SK-N-SH (cell line): ENCODE measurements around the gene NT5C3A. TPM values are rescaled to one million over a fixed set of nuclear protein-coding genes. Genes with fewer than 3 reads are reported as not detected.

Experiments
- CTCF ChIA-PET: fragments of 300-600, 350-600 bp; formaldehyde crosslinking; extraction: SDS; loops from one replicate; lab custom pipeline; 2021; lab: Yijun Ruan, JAX
- POLR2A ChIA-PET: fragments of 350-600 bp; sonication (Branson Sonifier 250); formaldehyde crosslinking; extraction: SDS; loops from one replicate; lab custom pipeline; 2020; ENCODE audit warnings: antibody characterized with exemption, inconsistent platforms; lab: Yijun Ruan, JAX
- DNase-seq: peaks from one replicate; pipeline ENCODE4 v3.0.0; 2012
- H2AFZ ChIP-seq: fragments of 200-600 bp; sonication (generic); 2 replicates; pipeline ENCODE4 v1.8.1; 2016; ENCODE audit warnings: antibody characterized with exemption, mild to moderate bottlenecking, low read depth
- H3F3A ChIP-seq: fragments of 200-600 bp; sonication (generic); replicated peaks from 2 replicates; pipeline ENCODE3; 2016; ENCODE audit warnings: antibody characterized with exemption, mild to moderate bottlenecking; ENCODE audit not compliant: insufficient read depth
- H3K27ac ChIP-seq, 2 experiments: fragments of 200-500 bp in 1 of 2; fragments of 200-600 bp in 1 of 2; sonication (Bioruptor generic) in 1 of 2; sonication (generic), shearing (Covaris generic) in 1 of 2; 2 replicates each; pipeline versions ENCODE4 v1.5.1 to v1.6.1; 2014 to 2016; ENCODE audit warnings: low read depth in 2 of 2, inconsistent platforms in 1 of 2, low read length in 1 of 2, mild to moderate bottlenecking in 1 of 2, mixed read lengths in 1 of 2
- H3K27me3 ChIP-seq: fragments of 200-600 bp; sonication (generic), shearing (Covaris generic); 2 replicates; pipeline ENCODE4 v1.6.1; 2016; ENCODE audit warnings: mixed run types; ENCODE audit not compliant: insufficient read depth
- H3K36me3 ChIP-seq, 2 experiments: fragments of 200-500 bp in 1 of 2; fragments of 200-600 bp in 1 of 2; sonication (Bioruptor generic) in 1 of 2; sonication (generic) in 1 of 2; replicated peaks in 1 of 2; 2 replicates each; pipeline versions ENCODE3 to v1.5.1; 2014 to 2016; ENCODE audit warnings: low read length in 1 of 2, mild to moderate bottlenecking in 1 of 2; ENCODE audit not compliant: insufficient read depth in 2 of 2, control insufficient read depth in 1 of 2
- H3K4me1 ChIP-seq, 2 experiments: fragments of 200-500 bp in 1 of 2; fragments of 200-600 bp in 1 of 2; sonication (Bioruptor generic) in 1 of 2; sonication (generic), shearing (Covaris generic) in 1 of 2; 2 replicates each; pipeline versions ENCODE4 v1.5.1 to v1.6.1; 2014 to 2016; ENCODE audit warnings: low read depth in 1 of 2, low read length in 1 of 2, mixed run types in 1 of 2; ENCODE audit not compliant: insufficient read depth in 2 of 2, control insufficient read depth in 1 of 2
- H3K4me2 ChIP-seq: fragments of 200-600 bp; sonication (generic), shearing (Covaris generic); 2 replicates; pipeline ENCODE4 v1.6.1; 2017; ENCODE audit warnings: mixed run types
- H3K4me3 ChIP-seq, 2 experiments: fragments of 200-500 bp in 1 of 2; fragments of 200-600 bp in 1 of 2; sonication (Bioruptor generic) in 1 of 2; sonication (generic), shearing (Covaris generic) in 1 of 2; 2 replicates each; pipeline versions ENCODE4 v1.5.1 to v1.8.1; 2014 to 2016; ENCODE audit warnings: low read depth in 2 of 2, inconsistent platforms in 1 of 2, low read length in 1 of 2, mild to moderate bottlenecking in 1 of 2, mixed read lengths in 1 of 2, moderate library complexity in 1 of 2
- H3K79me2 ChIP-seq: fragments of 200-600 bp; sonication (generic); 2 replicates; pipeline ENCODE4 v1.8.1; 2017; ENCODE audit warnings: mild to moderate bottlenecking; ENCODE audit not compliant: insufficient read depth
- H3K9ac ChIP-seq: fragments of 200-600 bp; sonication (generic); 2 replicates; pipeline ENCODE4 v1.6.1; 2017; ENCODE audit warnings: mixed run types
- H3K9me2 ChIP-seq: fragments of 200-600 bp; sonication (generic); 2 replicates; pipeline ENCODE4 v1.6.1; 2017; ENCODE audit warnings: mixed run types
- H3K9me3 ChIP-seq: fragments of 200-600 bp; sonication (generic); 2 replicates; pipeline ENCODE4 v1.6.1; 2017; ENCODE audit warnings: mixed run types, mild to moderate bottlenecking, moderate library complexity
- H4K20me1 ChIP-seq: fragments of 200-600 bp; sonication (generic); 2 replicates; pipeline ENCODE4 v1.6.1; 2017; ENCODE audit warnings: mild to moderate bottlenecking, mixed run types; ENCODE audit not compliant: insufficient read depth
- EP300 ChIP-seq, 2 experiments: IDR thresholded peaks; 2 replicates each; pipeline versions ENCODE4 v1.4.0 to v1.6.1; 2012; ENCODE audit warnings: borderline replicate concordance in 1 of 2, low read depth in 1 of 2, low read length in 1 of 2
- FOXJ3 ChIP-seq: sonication (generic); formaldehyde crosslinking; IDR thresholded peaks from 2 replicates; pipeline ENCODE4 v1.5.1; 2020; ENCODE audit warnings: mild to moderate bottlenecking, missing genetic modification reagents
- FOXM1 ChIP-seq: IDR thresholded peaks from 2 replicates; pipeline ENCODE4 v1.4.0; 2012; ENCODE audit warnings: low read depth, mild to moderate bottlenecking
- GABPA ChIP-seq: IDR thresholded peaks from 2 replicates; pipeline ENCODE4 v1.4.0; 2012; ENCODE audit warnings: low read depth, mild to moderate bottlenecking
- JUND ChIP-seq: IDR thresholded peaks from 2 replicates; pipeline ENCODE4 v1.4.0; 2012
- MXI1 ChIP-seq: IDR thresholded peaks from 2 replicates; pipeline ENCODE4 v1.6.1; 2012; ENCODE audit warnings: mild to moderate bottlenecking, low read depth, low read length, improper control_type of control experiment
- NFIC ChIP-seq: IDR thresholded peaks from 2 replicates; pipeline ENCODE4 v1.4.0; 2012; ENCODE audit warnings: borderline replicate concordance
- NRF1 ChIP-seq: IDR thresholded peaks from 2 replicates; pipeline ENCODE4 v1.6.1; 2012; ENCODE audit warnings: low read depth, mild to moderate bottlenecking, low read length
- POLR2AphosphoS5 ChIP-seq: IDR thresholded peaks from 2 replicates; pipeline ENCODE4 v1.6.1; 2012; ENCODE audit warnings: low read depth, low read length
- RAD21 ChIP-seq: IDR thresholded peaks from 2 replicates; pipeline ENCODE4 v1.6.1; 2012; ENCODE audit warnings: mild to moderate bottlenecking, low read length
- REST ChIP-seq: IDR thresholded peaks from 2 replicates; pipeline ENCODE4 v1.6.1; 2012; ENCODE audit warnings: mild to moderate bottlenecking, low read depth, low read length, moderate library complexity
- RFX5 ChIP-seq: IDR thresholded peaks from 2 replicates; pipeline ENCODE4 v1.6.1; 2012; ENCODE audit warnings: mild to moderate bottlenecking, improper control_type of control experiment, low read length
- SIN3A ChIP-seq: IDR thresholded peaks from 2 replicates; pipeline ENCODE4 v1.6.1; 2012; ENCODE audit warnings: low read depth, mild to moderate bottlenecking, low read length, moderate library complexity, borderline replicate concordance
- TCF12 ChIP-seq: IDR thresholded peaks from 2 replicates; pipeline ENCODE4 v1.4.0; 2012
- TEAD4 ChIP-seq: IDR thresholded peaks from 2 replicates; pipeline ENCODE4 v1.4.0; 2012; ENCODE audit warnings: mild to moderate bottlenecking, borderline replicate concordance; ENCODE audit not compliant: insufficient read depth
- USF2 ChIP-seq: fragments of 150-350 bp; IDR thresholded peaks from 2 replicates; pipeline ENCODE4 v1.6.1; 2017; ENCODE audit warnings: antibody characterized with exemption, low read length, low read depth, borderline replicate concordance
- WGBS: methylation state at CpG from one replicate; pipeline ENCODE4 v1.1.6; 2017; ENCODE audit warnings: low lambda C conversion rate; 5-methylcytosine and 5-hydroxymethylcytosine counted together
- polyA plus RNA-seq, 3 experiments: library from polyadenylated mRNA; depleted of rRNA; stranded (reverse); fragments of >200 nt; gene quantifications; 2 replicates each; pipeline ENCODE4 v1.2.3, GENCODE V29; 2012
- TF ChIP-seq, protein P1 (sequence below): fragments of 150-350 bp; IDR thresholded peaks from 2 replicates; pipeline ENCODE4 v1.6.1; 2016; ENCODE audit warnings: mild to moderate bottlenecking, low read depth, low read length
- TF ChIP-seq, protein P2 (sequence below): IDR thresholded peaks from 2 replicates; pipeline ENCODE4 v1.4.0; 2012; ENCODE audit warnings: low read depth, borderline replicate concordance
- TF ChIP-seq, protein P3 (sequence below): IDR thresholded peaks from 2 replicates; pipeline ENCODE4 v1.4.0; 2012; ENCODE audit warnings: low read depth, borderline replicate concordance

Gene NT5C3A
- polyA plus RNA-seq, 1 of the 3 experiments (the other 2 are of a cell fraction), result 13.2 TPM

DNA sequence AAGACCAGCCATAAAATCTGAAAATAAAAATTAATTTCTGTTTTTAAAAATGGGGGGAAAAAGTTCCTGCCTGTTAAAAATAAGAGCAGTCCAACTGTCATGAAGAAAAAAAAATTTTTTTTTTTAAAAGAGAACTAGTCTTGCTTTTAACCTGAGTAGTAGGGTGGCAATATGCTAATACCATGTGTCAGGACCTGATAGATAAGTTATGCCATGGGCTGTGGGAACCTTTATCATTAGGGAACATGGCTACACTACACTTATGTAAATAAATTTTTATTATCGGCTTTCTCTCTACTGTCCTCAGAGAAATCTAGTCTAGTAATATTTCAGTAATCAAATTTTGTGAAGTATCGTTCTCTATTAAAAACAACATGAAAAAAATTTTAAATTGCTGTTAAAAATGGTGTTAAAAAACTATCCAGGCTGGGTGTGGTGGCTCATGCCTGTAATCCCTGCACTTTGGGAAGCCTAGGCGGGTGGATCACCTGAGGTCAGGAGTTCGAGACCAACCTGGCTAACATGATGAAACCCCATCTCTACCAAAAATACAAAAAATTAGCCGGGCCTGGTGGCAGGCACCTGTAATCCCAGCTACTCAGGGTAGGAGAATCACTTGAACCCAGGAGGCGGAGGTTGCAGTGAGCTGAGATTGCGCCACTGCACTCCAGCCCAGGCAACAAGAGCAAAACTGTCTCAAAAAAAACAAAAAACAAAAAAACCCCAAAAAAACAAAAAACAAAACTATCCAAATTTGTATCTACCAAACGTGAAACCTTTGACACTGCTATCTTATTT is 20.7 kb downstream of the NT5C3A start:
- H4K20me1 ChIP-seq, result no peaks in the 10 kb centered on the region
- peaks cover 12% of the 10 kb centered on the region for H3F3A ChIP-seq
- peaks cover 99% of the 10 kb centered on the region for H3K79me2 ChIP-seq
- peaks cover 14 to 23% of the 10 kb centered on the region in 2 experiments; a peak in 3 of 4 replicates for H3K4me1 ChIP-seq
- H3K9ac ChIP-seq, result no peak overlapping the region
- DNase-seq, result no peak
- no peak overlapping the region for H3K4me2 ChIP-seq
- H3K9me2 ChIP-seq, result no peaks in the 10 kb centered on the region
- no peak overlapping the region for H3K27ac ChIP-seq
- H3K4me3 ChIP-seq, result no peak overlapping the region
- TF ChIP-seq FOXM1, result no peak
- TF ChIP-seq, protein P1, sequence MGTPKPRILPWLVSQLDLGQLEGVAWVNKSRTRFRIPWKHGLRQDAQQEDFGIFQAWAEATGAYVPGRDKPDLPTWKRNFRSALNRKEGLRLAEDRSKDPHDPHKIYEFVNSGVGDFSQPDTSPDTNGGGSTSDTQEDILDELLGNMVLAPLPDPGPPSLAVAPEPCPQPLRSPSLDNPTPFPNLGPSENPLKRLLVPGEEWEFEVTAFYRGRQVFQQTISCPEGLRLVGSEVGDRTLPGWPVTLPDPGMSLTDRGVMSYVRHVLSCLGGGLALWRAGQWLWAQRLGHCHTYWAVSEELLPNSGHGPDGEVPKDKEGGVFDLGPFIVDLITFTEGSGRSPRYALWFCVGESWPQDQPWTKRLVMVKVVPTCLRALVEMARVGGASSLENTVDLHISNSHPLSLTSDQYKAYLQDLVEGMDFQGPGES, result no peak
- no peak for TF ChIP-seq NRF1
- no peak for TF ChIP-seq EP300 (IDR thresholded peaks at IDR 0.05; ENCODE audit: borderline replicate concordance in 1 of 2, low read depth in 1 of 2, low read length in 1 of 2)
- TF ChIP-seq RAD21, result no peak
- TF ChIP-seq, protein P2, sequence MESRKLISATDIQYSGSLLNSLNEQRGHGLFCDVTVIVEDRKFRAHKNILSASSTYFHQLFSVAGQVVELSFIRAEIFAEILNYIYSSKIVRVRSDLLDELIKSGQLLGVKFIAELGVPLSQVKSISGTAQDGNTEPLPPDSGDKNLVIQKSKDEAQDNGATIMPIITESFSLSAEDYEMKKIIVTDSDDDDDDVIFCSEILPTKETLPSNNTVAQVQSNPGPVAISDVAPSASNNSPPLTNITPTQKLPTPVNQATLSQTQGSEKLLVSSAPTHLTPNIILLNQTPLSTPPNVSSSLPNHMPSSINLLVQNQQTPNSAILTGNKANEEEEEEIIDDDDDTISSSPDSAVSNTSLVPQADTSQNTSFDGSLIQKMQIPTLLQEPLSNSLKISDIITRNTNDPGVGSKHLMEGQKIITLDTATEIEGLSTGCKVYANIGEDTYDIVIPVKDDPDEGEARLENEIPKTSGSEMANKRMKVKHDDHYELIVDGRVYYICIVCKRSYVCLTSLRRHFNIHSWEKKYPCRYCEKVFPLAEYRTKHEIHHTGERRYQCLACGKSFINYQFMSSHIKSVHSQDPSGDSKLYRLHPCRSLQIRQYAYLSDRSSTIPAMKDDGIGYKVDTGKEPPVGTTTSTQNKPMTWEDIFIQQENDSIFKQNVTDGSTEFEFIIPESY, result no peak
- no peak for TF ChIP-seq MXI1
- no peak for TF ChIP-seq USF2
- TF ChIP-seq JUND, result no peak
- TF ChIP-seq GABPA, result no peak
- no peak for TF ChIP-seq SIN3A
- no peak for TF ChIP-seq POLR2AphosphoS5
- no peak for TF ChIP-seq NFIC
- TF ChIP-seq FOXJ3, result no peak
- TF ChIP-seq TEAD4, result no peak
- TF ChIP-seq RFX5, result no peak
- TF ChIP-seq TCF12, result no peak
- TF ChIP-seq, protein P3, sequence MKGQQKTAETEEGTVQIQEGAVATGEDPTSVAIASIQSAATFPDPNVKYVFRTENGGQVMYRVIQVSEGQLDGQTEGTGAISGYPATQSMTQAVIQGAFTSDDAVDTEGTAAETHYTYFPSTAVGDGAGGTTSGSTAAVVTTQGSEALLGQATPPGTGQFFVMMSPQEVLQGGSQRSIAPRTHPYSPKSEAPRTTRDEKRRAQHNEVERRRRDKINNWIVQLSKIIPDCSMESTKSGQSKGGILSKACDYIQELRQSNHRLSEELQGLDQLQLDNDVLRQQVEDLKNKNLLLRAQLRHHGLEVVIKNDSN, result no peak
- TF ChIP-seq REST, result no peak
- ChIA-PET CTCF (interaction anchor here (1.7 to 1.9 kb wide), 2 partner anchors 67 to 99 kb away, joined by 6 read pairs; partner anchors contain the start of gene RP9), POLR2A (no interaction called here)
- no peak overlapping the region for H2AFZ ChIP-seq
- H3K36me3 ChIP-seq, result no peaks in the 10 kb centered on the region
- no peaks in the 10 kb centered on the region for H3K27me3 ChIP-seq
- 96% methylated on average over 8 of the region's 8 CpGs for WGBS
- H3K9me3 ChIP-seq, result no peaks in the 10 kb centered on the region
